ENCODE data around the gene INO80C. TPM values are rescaled to one million over a fixed set of nuclear protein-coding genes. Genes with fewer than 3 reads are reported as not detected.

The INO80C gene
- total RNA-seq, 1 donor from 2014 or later, result 11.3 TPM

GRCh38 chr18:35473562-35473961 is 24.2 kb downstream of the INO80C start:
- Histone ChIP-seq H3K27me3 (ENCODE audit: control insufficient read depth, insufficient read depth, low read length) (no peaks in the 10 kb centered on the region), H3K4me3 (ENCODE audit: low read depth, low read length) (no peak overlapping the region), H3K36me3 (ENCODE audit: control insufficient read depth, insufficient read depth, low read length) (no peaks in the 10 kb centered on the region)
- TF ChIP-seq CTCF (IDR thresholded peaks at IDR 0.05; ENCODE audit: insufficient read depth, low read length, poor library complexity, severe bottlenecking), result no peak
- no peak for DNase-seq (ENCODE audit: low read depth)

GRCh38 chr18:35470435-35470834 is 27.3 kb downstream of the INO80C start:
- Histone ChIP-seq H3K27me3 (ENCODE audit: control insufficient read depth, insufficient read depth, low read length) (no peaks in the 10 kb centered on the region), H3K4me3 (ENCODE audit: low read depth, low read length) (no peak overlapping the region), H3K36me3 (ENCODE audit: control insufficient read depth, insufficient read depth, low read length) (no peaks in the 10 kb centered on the region)
- DNase-seq (ENCODE audit: low read depth), result no peak
- no peak for TF ChIP-seq CTCF (IDR thresholded peaks at IDR 0.05; ENCODE audit: insufficient read depth, low read length, poor library complexity, severe bottlenecking)

GRCh38 chr18:35469725-35470124 is 28.0 kb downstream of the INO80C start:
- Histone ChIP-seq H3K36me3 (ENCODE audit: control insufficient read depth, insufficient read depth, low read length) (no peaks in the 10 kb centered on the region), H3K27me3 (ENCODE audit: control insufficient read depth, insufficient read depth, low read length) (no peaks in the 10 kb centered on the region), H3K4me3 (ENCODE audit: low read depth, low read length) (no peak overlapping the region)
- TF ChIP-seq CTCF (IDR thresholded peaks at IDR 0.05; ENCODE audit: insufficient read depth, low read length, poor library complexity, severe bottlenecking), result no peak
- no peak for DNase-seq (ENCODE audit: low read depth)

- H3K27me3 ChIP-seq (ENCODE audit: control insufficient read depth, insufficient read depth, low read length), result no peaks in the 10 kb centered on the region
- no peak for TF ChIP-seq CTCF (IDR thresholded peaks at IDR 0.05; ENCODE audit: insufficient read depth, low read length, poor library complexity, severe bottlenecking)
- no peak for DNase-seq (ENCODE audit: low read depth)
- no peak overlapping the region for H3K4me3 ChIP-seq (ENCODE audit: low read depth, low read length)
- H3K36me3 ChIP-seq (ENCODE audit: control insufficient read depth, insufficient read depth, low read length), result no peaks in the 10 kb centered on the region
Measured at GRCh38 chr18:35468711-35469110, 29.0 kb downstream of the INO80C start.

- no peaks in the 10 kb centered on the region for H3K36me3 ChIP-seq (ENCODE audit: control insufficient read depth, insufficient read depth, low read length)
- TF ChIP-seq CTCF (IDR thresholded peaks at IDR 0.05; ENCODE audit: insufficient read depth, low read length, poor library complexity, severe bottlenecking), result no peak
- no peaks in the 10 kb centered on the region for H3K27me3 ChIP-seq (ENCODE audit: control insufficient read depth, insufficient read depth, low read length)
- DNase-seq (ENCODE audit: low read depth), result no peak
- no peak overlapping the region for H3K4me3 ChIP-seq (ENCODE audit: low read depth, low read length)
Measured at GRCh38 chr18:35467624-35468016, 30.1 kb downstream of the INO80C start.

- H3K27me3 ChIP-seq (ENCODE audit: control insufficient read depth, insufficient read depth, low read length), result no peaks in the 10 kb centered on the region
- no peak overlapping the region for H3K4me3 ChIP-seq (ENCODE audit: low read depth, low read length)
- TF ChIP-seq CTCF (IDR thresholded peaks at IDR 0.05; ENCODE audit: insufficient read depth, low read length, poor library complexity, severe bottlenecking), result no peak
- no peaks in the 10 kb centered on the region for H3K36me3 ChIP-seq (ENCODE audit: control insufficient read depth, insufficient read depth, low read length)
- DNase-seq (ENCODE audit: low read depth), result no peak
Measured at GRCh38 chr18:35466815-35467623, 30.7 kb downstream of the INO80C start.
